GM13976 (cell line): ENCODE results near the gene ZRANB1.

Source experiments
- DNase-seq: peaks from one replicate; pipeline ENCODE4 v3.0.0; 2012; ENCODE audit warnings: low spot score
- CTCF ChIP-seq: IDR thresholded peaks from 2 replicates; pipeline ENCODE4 v1.5.1; 2012; ENCODE audit warnings: borderline replicate concordance, mild to moderate bottlenecking; ENCODE audit not compliant: insufficient read depth; ENCODE audit errors: extremely low read depth, missing control alignments, control extremely low read depth
- in situ Hi-C: fragments of 300-500 bp; cut with MboI; formaldehyde crosslinking; loops from one replicate; pipeline ENCODE4 v1.12.0; 2022; ENCODE audit warnings: low sequenced_read_pairs, mixed read lengths, inconsistent platforms; ENCODE audit not compliant: unreplicated experiment

Gene ZRANB1

GRCh38 chr10:124994573-124995473, 52.9 kb downstream of the ZRANB1 start:
- no peak for TF ChIP-seq CTCF
- in situ Hi-C loops, result no loop called here
- peak; percentile 14 for DNase-seq

GRCh38 chr10:124995605-124996004, 53.7 kb downstream of the ZRANB1 start:
- TF ChIP-seq CTCF, result no peak
- in situ Hi-C loops, result no loop called here

GRCh38 chr10:124996127-124996853, 54.4 kb downstream of the ZRANB1 start:
- peak; percentile 13 for DNase-seq
- in situ Hi-C loops, result no loop called here
- TF ChIP-seq CTCF, result no peak

More at GRCh38 chr10:124995605-124996004, 53.7 kb downstream of the ZRANB1 start:
- peak; percentile 18 for DNase-seq

- no peak for TF ChIP-seq CTCF
- DNase-seq, result peak; percentile 24
- in situ Hi-C loops, result no loop called here
Measured at GRCh38 chr10:124996854-124997215, 54.9 kb downstream of the ZRANB1 start.

- in situ Hi-C loops, result no loop called here
- no peak for TF ChIP-seq CTCF
- DNase-seq, result peak; percentile 24
Measured at GRCh38 chr10:124997306-124997705, 55.4 kb downstream of the ZRANB1 start.

- in situ Hi-C loops, result no loop called here
- DNase-seq, result peak; percentile 17
- no peak for TF ChIP-seq CTCF
Measured at GRCh38 chr10:124997771-124998623, 56.1 kb downstream of the ZRANB1 start.
